T-helper 17 cell (primary cell): ENCODE results near the gene GSDMA. TPM values are rescaled to one million over a fixed set of nuclear protein-coding genes. Genes with fewer than 3 reads are reported as not detected.

ENCODE experiments used
- ATAC-seq: fragments of 150-1000 bp; cut with Tn5 transposase; 2 replicates; pipeline ENCODE4 v1.10.0; 2021; ENCODE audit warnings: mild to moderate bottlenecking, moderate library complexity
- DNase-seq, 3 donors: peaks; one replicate each; pipeline versions ENCODE4 v3.0.0 to v3.0.0-alpha.2; 2020 to 2021
- H3K9me3 ChIP-seq: one replicate; pipeline ENCODE4 v1.7.0; 2013; ENCODE audit warnings: low read length, mild to moderate bottlenecking; ENCODE audit not compliant: control insufficient read depth, poor library complexity, severe bottlenecking
- H3K27ac Mint-ChIP-seq: one replicate; pipeline ENCODE4 v1.8.0; 2022; ENCODE audit warnings: mild to moderate bottlenecking, moderate library complexity, mixed read lengths
- H3K27me3 Mint-ChIP-seq: one replicate; pipeline ENCODE4 v1.8.0; 2022; ENCODE audit warnings: mixed read lengths
- H3K36me3 Mint-ChIP-seq: one replicate; pipeline ENCODE4 v1.8.0; 2022; ENCODE audit warnings: low read depth, mixed read lengths
- H3K4me1 Mint-ChIP-seq: one replicate; pipeline ENCODE4 v1.8.0; 2022; ENCODE audit warnings: mild to moderate bottlenecking, mixed read lengths
- H3K4me3 Mint-ChIP-seq: one replicate; pipeline ENCODE4 v1.8.0; 2022; ENCODE audit warnings: mild to moderate bottlenecking, moderate library complexity, mixed read lengths
- total RNA-seq, 4 donors: library from RNA in 2 of 4; stranded (reverse) in 2 of 4; gene quantifications; one replicate each; pipeline ENCODE4 v1.2.3 and lab custom pipeline; 2022 to 2026

Gene GSDMA
- total RNA-seq, 2 donors from 2014 or later: 0.26 TPM; not detected in 1

DNA sequence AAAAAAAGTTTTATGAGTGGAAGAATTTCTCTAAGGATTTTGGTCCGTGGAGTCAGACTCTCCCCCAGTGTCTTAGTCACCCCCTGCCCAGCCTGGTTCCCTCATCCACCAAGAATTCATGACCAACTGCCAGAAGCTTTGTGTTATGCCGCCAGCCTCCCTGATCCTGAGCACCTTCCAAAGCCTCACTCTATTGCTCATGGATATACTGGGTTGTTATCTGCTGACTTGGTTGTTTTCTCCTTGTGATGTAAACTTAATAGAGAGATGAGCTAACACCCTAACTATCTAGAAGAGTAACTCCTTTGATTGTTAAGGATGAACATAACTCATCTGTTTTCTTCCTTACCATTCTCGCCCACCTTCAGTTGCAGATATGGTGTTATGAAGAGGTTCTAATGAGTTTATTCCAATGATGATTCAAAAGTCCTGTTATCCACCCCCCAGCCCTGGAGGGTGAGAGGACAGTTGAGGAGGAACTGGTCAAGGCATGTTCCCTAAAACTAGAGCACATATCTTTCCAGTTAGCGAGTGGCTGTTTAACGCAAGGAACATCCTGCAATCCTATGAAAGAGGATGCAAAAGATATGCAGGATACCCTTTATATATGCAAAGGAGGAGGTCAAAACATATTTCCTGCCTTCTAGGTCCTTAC is 16.3 kb downstream of the GSDMA start:
- peak overlapping the region; percentile 66 for H3K4me3 Mint-ChIP-seq

DNA sequence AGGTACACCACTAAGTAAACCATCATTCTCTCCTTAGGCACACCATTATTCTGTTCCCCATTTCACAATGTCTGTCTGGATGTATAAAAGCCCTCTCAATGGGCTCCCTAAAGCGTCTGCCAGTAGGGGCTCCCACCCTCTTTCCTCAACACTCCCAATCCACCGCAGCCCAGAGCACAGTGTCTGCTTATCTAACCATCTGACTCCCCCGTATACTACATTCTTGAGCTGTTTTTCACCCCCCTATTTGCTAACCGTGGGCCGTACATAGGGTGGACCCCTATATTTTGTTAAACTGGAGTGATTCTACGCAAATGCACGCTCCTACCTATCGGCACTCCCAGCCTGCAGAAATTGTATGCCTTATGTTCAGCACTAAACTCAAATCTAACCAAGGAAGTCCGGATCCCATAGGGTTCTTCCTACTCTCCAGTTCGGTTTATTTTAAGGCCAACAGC is 17.1 kb downstream of the GSDMA start:
- peaks cover 3% of the 10 kb centered on the region for H3K36me3 Mint-ChIP-seq
- H3K4me1 Mint-ChIP-seq: peaks cover 17% of the 10 kb centered on the region
- H3K4me3 Mint-ChIP-seq: peak overlapping the region; percentile 97
- ATAC-seq: peak; percentile 7
- no peaks in the 10 kb centered on the region for H3K9me3 ChIP-seq
- no peaks in the 10 kb centered on the region for H3K27me3 Mint-ChIP-seq
- peak overlapping the region; percentile 98 for H3K27ac Mint-ChIP-seq
- no peak for DNase-seq

More for the DNA sequence above, 16.3 kb downstream of the GSDMA start:
- no peak overlapping the region for H3K27ac Mint-ChIP-seq
- peaks cover 17% of the 10 kb centered on the region for H3K4me1 Mint-ChIP-seq
- DNase-seq (no peak), ATAC-seq (no peak)
- H3K9me3 ChIP-seq: no peaks in the 10 kb centered on the region
- peaks cover 3% of the 10 kb centered on the region for H3K36me3 Mint-ChIP-seq
- peaks cover under 1% of the 10 kb centered on the region for H3K27me3 Mint-ChIP-seq

DNA sequence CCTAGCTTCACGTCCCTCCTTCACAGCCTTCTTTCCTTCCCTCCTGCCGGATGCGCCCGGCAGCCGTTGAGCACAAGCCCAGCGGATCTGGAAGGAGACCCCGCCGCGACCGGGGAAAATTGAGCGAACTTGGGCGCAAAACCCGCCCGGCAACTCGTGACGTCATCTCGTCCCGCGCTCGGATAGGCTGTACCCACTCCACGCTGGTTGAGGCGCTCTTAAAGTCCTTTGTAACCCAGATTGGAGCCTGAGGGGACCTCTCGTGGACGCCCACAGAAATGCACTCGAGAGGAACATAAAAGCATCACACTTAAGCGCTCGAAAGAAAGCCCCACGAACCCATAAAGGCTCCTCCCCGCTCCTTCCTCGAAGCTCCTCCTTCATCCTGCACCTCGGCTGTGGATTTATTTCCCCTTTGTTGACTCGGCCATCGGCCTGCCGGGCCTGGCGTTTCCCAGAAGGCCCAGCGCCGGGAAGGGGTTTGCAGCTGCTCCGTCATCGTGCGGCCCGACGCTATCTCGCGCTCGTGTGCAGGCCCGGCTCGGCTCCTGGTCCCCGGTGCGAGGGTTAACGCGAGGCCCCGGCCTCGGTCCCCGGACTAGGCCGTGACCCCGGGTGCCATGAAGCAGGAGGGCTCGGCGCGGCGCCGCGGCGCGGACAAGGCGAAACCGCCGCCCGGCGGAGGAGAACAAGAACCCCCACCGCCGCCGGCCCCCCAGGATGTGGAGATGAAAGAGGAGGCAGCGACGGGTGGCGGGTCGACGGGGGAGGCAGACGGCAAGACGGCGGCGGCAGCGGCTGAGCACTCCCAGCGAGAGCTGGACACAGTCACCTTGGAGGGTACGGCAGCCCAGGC is 17.8 kb downstream of the GSDMA start, which contains the start of gene PSMD3:
TSS of gene PSMD3 (plus strand) at position 457 of the 856 bp plus-strand sequence. CDS start at position 621, 164 bp downstream.
- Mint-ChIP-seq H3K4me1 (peaks cover 17% of the 10 kb centered on the region), H3K36me3 (peaks cover 3% of the 10 kb centered on the region), H3K4me3 (peak within 1 kb of the TSS; percentile 97), H3K27ac (peak within 1 kb of the TSS; percentile 98), H3K27me3 (no peaks in the 10 kb centered on the region)
- H3K9me3 ChIP-seq: no peaks in the 10 kb centered on the region
- DNase-seq: peak; percentile 89 to 96 (median 95)
- peak; percentile 96 for ATAC-seq

DNA sequence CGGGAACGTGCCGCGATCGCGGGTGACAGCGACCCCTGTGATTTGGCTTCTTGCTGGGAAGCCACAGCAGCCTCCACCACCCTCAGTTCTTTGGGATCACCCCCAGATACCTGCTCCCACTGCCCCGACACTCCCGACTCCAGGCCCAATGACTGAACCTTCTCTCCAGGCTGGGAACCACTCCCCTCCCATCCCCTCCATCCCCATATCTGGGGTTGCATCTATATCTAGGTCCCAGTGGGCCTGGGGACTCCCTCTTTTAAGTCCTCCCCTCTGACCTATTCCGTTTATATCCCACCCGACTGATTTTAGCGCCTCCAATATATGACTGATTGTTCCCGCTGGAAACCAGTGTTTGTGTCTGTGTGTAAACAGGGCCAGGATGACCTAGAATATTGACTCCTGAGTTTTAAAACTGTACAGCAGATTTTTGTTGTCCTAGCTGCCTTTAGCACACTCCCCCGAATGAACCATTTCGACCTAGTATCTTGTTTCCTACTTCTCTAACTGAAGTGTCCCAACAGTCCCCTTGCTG is 18.5 kb downstream of the GSDMA start:
- no peak for ATAC-seq
- H3K4me3 Mint-ChIP-seq: peak overlapping the region; percentile 97
- H3K27ac Mint-ChIP-seq: peak overlapping the region; percentile 98
- H3K27me3 Mint-ChIP-seq: no peaks in the 10 kb centered on the region
- DNase-seq: no peak
- H3K9me3 ChIP-seq: no peaks in the 10 kb centered on the region
- H3K36me3 Mint-ChIP-seq: peaks cover 3% of the 10 kb centered on the region
- H3K4me1 Mint-ChIP-seq: peaks cover 19% of the 10 kb centered on the region

DNA sequence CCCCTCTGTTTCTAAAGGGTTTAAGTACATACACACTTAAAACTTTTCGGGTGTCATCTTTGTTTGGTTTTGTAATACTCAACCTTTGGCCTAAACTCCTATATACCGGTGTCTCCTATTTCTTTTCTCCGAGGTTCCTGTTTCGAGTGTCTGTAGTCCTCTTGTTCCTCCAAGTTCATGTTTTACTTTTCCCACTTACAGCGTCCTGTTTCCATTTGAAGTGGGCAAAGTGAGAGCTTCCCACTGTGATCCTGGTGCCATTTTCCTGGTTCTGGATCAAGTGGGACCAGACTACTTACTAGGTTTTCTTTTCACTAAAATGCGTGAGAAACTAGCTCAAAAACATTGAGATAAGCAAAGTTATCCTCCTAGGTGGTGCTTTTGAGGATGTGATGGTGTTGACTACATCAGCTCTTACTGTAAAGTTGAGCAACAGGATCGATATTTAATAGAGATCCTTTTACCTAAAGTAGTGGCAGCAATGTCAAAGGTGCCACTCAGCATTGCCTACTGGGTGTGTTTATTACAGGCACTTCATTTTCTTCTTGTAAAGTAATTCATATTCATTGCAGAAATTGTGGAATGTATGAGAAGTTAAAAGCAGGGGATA is 19.1 kb downstream of the GSDMA start:
- peaks cover 3% of the 10 kb centered on the region for H3K36me3 Mint-ChIP-seq
- H3K27ac Mint-ChIP-seq: peak overlapping the region; percentile 98
- DNase-seq: no peak
- peak overlapping the region; percentile 97 for H3K4me3 Mint-ChIP-seq
- H3K9me3 ChIP-seq: no peaks in the 10 kb centered on the region
- no peaks in the 10 kb centered on the region for H3K27me3 Mint-ChIP-seq
- H3K4me1 Mint-ChIP-seq: peaks cover 19% of the 10 kb centered on the region
- no peak for ATAC-seq

DNA sequence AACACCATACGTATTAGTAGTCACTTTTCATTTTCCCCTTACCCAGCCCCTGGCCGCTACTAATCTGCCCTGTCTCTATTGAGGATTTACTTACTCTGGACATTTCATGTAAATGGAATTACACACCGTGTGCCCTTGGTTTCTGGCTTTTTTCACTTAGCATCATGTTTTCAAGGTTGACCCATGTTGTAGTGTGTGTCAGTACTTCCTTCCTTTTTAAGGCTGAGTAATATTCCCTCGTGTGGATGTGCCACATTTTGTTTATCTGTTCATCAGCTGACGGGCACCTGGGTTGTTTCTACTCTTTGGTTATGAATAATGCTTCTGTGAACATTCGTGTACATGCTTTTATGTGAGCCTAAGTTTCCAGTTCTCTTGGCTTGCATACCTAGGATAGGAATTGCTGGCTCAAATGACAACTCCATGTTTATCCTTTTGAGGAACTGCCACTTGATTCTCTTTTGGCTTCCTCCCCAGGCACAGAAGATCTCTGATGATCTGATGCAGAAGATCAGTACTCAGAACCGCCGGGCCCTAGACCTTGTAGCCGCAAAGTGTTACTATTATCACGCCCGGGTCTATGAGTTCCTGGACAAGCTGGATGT is 25.5 kb downstream of the GSDMA start:
- H3K4me3 Mint-ChIP-seq: no peak overlapping the region
- peaks cover 16% of the 10 kb centered on the region for H3K4me1 Mint-ChIP-seq
- H3K27ac Mint-ChIP-seq: no peak overlapping the region
- no peak for DNase-seq
- no peaks in the 10 kb centered on the region for H3K9me3 ChIP-seq
- ATAC-seq: no peak
- no peaks in the 10 kb centered on the region for H3K27me3 Mint-ChIP-seq
- peaks cover 15% of the 10 kb centered on the region for H3K36me3 Mint-ChIP-seq

DNA sequence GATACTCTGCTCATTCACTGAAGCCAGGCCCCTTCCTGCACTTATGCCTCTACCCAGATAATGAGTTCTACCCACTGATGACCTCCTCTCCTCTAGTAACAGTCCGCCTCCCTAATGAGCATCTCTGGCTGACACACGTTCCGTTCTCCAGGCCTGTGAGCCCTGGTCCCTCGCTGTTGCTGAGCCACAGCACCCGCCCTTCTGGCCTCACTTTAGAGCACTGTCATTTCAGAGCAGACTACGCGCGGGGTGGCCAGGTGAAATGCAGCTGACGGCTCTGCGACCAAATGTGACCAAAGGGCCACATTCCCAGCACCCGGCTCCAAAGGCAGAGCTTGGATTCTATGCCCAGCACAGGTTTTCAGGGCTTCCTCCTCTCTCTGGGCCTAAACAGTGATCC is 31.6 kb downstream of the GSDMA start:
- peaks cover 12% of the 10 kb centered on the region for H3K4me1 Mint-ChIP-seq
- no peak overlapping the region for H3K4me3 Mint-ChIP-seq
- no peaks in the 10 kb centered on the region for H3K9me3 ChIP-seq
- no peak overlapping the region for H3K27ac Mint-ChIP-seq
- H3K36me3 Mint-ChIP-seq: peaks cover 28% of the 10 kb centered on the region
- DNase-seq: no peak
- no peak for ATAC-seq
- no peaks in the 10 kb centered on the region for H3K27me3 Mint-ChIP-seq

DNA sequence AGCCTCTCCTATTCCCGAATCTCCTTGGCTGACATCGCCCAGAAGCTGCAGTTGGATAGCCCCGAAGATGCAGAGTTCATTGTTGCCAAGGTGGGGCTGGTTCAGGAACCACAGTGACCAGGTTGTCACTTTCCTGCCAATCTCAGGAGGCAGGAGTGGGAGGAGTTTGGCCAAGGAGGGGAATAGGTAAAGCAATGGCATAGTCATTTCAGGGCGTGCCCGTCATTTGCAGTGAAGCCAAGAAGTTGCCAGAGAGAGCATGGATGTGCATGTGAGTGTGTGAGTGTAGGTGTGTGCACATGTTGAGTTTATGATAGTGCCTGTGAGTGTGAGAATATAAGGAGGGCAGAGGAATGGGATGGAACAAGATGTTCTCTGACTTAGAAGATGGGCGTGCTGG is 32.6 kb downstream of the GSDMA start:
- H3K4me1 Mint-ChIP-seq: peaks cover 12% of the 10 kb centered on the region
- no peaks in the 10 kb centered on the region for H3K9me3 ChIP-seq
- H3K4me3 Mint-ChIP-seq: no peak overlapping the region
- H3K27me3 Mint-ChIP-seq: no peaks in the 10 kb centered on the region
- peaks cover 28% of the 10 kb centered on the region for H3K36me3 Mint-ChIP-seq
- no peak overlapping the region for H3K27ac Mint-ChIP-seq
- no peak for ATAC-seq
- DNase-seq: no peak

DNA sequence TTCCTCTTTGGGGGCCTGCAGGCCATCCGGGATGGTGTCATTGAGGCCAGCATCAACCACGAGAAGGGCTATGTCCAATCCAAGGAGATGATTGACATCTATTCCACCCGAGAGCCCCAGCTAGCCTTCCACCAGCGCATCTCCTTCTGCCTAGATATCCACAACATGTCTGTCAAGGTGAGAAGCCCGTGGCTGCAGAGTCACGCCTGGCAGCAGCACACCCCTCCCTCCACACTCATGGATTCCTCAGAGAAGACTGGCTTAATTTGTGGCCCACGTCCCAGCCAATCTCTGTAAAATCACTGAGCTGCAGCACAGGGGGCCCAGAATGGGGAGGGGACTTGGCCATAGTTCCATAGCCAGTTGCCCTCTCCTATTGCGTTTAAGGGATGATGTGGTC is 33.4 kb downstream of the GSDMA start:
- Mint-ChIP-seq H3K4me1 (peaks cover 12% of the 10 kb centered on the region), H3K27ac (no peak overlapping the region), H3K4me3 (no peak overlapping the region), H3K27me3 (no peaks in the 10 kb centered on the region), H3K36me3 (peaks cover 28% of the 10 kb centered on the region)
- ATAC-seq: no peak
- no peaks in the 10 kb centered on the region for H3K9me3 ChIP-seq
- no peak for DNase-seq

DNA sequence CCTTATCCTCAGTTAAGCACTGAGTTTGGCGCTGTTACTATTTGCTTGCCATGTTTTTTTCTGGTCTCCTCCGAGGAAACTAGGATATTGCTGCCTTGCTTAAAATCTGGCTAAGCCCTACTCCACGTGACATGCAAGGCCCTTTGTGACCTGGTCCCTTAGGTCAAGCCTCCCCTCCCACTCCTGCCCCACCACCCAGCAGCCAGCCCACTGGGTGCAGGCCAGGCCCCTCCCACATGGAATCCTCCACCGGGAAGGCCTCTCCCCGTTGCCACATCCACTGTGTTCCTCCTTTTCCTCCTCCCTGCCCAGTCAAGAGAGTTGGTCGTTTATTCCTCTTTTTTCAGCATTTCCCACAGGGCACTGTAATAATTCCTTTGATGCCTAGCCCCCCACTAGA is 34.0 kb downstream of the GSDMA start:
- no peak for DNase-seq
- H3K9me3 ChIP-seq: no peaks in the 10 kb centered on the region
- Mint-ChIP-seq H3K27ac (peak overlapping the region; percentile 61), H3K36me3 (peaks cover 28% of the 10 kb centered on the region), H3K4me1 (peaks cover 12% of the 10 kb centered on the region), H3K27me3 (no peaks in the 10 kb centered on the region), H3K4me3 (no peak overlapping the region)
- no peak for ATAC-seq

DNA sequence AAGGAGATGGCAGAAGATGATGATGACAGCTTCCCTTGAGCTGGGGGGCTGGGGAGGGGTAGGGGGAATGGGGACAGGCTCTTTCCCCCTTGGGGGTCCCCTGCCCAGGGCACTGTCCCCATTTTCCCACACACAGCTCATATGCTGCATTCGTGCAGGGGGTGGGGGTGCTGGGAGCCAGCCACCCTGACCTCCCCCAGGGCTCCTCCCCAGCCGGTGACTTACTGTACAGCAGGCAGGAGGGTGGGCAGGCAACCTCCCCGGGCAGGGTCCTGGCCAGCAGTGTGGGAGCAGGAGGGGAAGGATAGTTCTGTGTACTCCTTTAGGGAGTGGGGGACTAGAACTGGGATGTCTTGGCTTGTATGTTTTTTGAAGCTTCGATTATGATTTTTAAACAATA is 34.7 kb downstream of the GSDMA start:
- Mint-ChIP-seq H3K4me3 (no peak overlapping the region), H3K4me1 (peaks cover 12% of the 10 kb centered on the region), H3K36me3 (peaks cover 27% of the 10 kb centered on the region), H3K27me3 (no peaks in the 10 kb centered on the region), H3K27ac (peak overlapping the region; percentile 61)
- ATAC-seq (no peak), DNase-seq (no peak)
- H3K9me3 ChIP-seq: no peaks in the 10 kb centered on the region

DNA sequence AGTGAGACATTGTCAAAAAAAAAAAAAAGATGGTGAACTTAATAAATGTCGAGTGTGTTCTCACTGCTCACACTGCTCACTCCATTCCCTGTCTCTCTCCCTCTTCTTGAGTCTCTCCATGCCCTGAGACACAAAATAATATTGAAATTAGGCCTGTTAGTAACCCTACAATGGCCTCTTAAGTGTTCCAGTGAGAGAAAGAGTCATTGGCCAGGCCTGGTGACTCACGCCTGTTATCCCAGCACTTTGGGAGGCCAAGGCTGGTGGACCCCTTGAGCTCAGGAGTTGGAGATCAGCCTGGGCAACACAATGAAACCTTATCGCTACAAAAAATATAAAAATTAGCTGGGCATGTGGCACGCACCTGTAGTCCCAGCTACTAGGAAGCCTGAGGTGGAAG is 36.3 kb downstream of the GSDMA start:
- peaks cover 5% of the 10 kb centered on the region for H3K4me1 Mint-ChIP-seq
- H3K27me3 Mint-ChIP-seq: no peaks in the 10 kb centered on the region
- H3K4me3 Mint-ChIP-seq: no peak overlapping the region
- ATAC-seq (no peak), DNase-seq (no peak)
- peak overlapping the region; percentile 86 for H3K27ac Mint-ChIP-seq
- H3K9me3 ChIP-seq: no peaks in the 10 kb centered on the region
- H3K36me3 Mint-ChIP-seq: peaks cover 16% of the 10 kb centered on the region

DNA sequence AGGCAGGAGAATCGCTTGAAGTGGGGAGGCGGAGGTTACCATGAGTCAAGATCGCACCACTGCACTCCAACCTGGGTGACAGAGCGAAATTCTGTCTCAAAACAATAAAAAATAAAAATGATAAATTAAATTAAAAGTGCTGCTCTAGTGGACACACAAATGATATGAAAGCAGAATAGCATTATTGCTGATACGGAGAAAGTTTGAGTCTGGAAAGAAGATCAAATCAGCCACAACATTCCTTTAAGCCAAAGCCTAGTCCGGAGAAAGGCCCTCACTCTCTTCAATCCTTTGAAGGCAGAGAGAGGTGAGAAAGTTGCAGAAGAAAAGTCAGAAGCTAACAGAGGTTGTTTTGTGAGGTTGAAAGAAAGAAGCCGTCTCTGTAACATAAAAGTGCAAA is 37.4 kb downstream of the GSDMA start:
- H3K27ac Mint-ChIP-seq: peak overlapping the region; percentile 86
- no peaks in the 10 kb centered on the region for H3K9me3 ChIP-seq
- no peaks in the 10 kb centered on the region for H3K27me3 Mint-ChIP-seq
- H3K36me3 Mint-ChIP-seq: peaks cover 6% of the 10 kb centered on the region
- peaks cover 5% of the 10 kb centered on the region for H3K4me1 Mint-ChIP-seq
- H3K4me3 Mint-ChIP-seq: no peak overlapping the region
- ATAC-seq (no peak), DNase-seq (no peak)
